Stimulated activated naive CD8-positive, alpha-beta T cell treated with anti-CD3 and anti-CD28 coated beads, Interleukin-15, Interleukin-2, amounts not matched to agents 100 ng/mL and 50 ng/mL, for 24 hours (primary cell): ENCODE data around the gene PPP1R3G.
"Not testable (repeated sequence)": the region's sequence is repeated elsewhere in the genome, so short reads cannot be mapped to it uniquely, and the experiment has no call there.

Experiments used
- H3K27ac Mint-ChIP-seq: one replicate; pipeline ENCODE4 v1.8.0; 2021; ENCODE audit warnings: mild to moderate bottlenecking, mixed read lengths
- H3K27me3 Mint-ChIP-seq: one replicate; pipeline ENCODE4 v1.8.0; 2021; ENCODE audit warnings: mixed read lengths
- H3K36me3 Mint-ChIP-seq: one replicate; pipeline ENCODE4 v1.8.0; 2021; ENCODE audit warnings: low read depth, mixed read lengths
- H3K4me1 Mint-ChIP-seq: one replicate; pipeline ENCODE4 v1.8.0; 2021; ENCODE audit warnings: low read depth, mixed read lengths
- H3K4me3 Mint-ChIP-seq: one replicate; pipeline ENCODE4 v1.8.0; 2021; ENCODE audit warnings: mild to moderate bottlenecking, mixed read lengths
- H3K9me3 Mint-ChIP-seq: one replicate; pipeline ENCODE4 v1.8.0; 2021; ENCODE audit warnings: mixed read lengths

The PPP1R3G gene

GRCh38 chr6:5060439-5060838 lies 24.7 kb upstream of the PPP1R3G start:
- H3K27me3 Mint-ChIP-seq, H3K4me3 Mint-ChIP-seq, H3K27ac Mint-ChIP-seq, H3K9me3 Mint-ChIP-seq, H3K4me1 Mint-ChIP-seq, H3K36me3 Mint-ChIP-seq: not testable (repeated sequence)

GRCh38 chr6:5061152-5061551 lies 24.0 kb upstream of the PPP1R3G start:
- Mint-ChIP-seq H3K4me1 (no peaks in the 10 kb centered on the region), H3K9me3 (no peaks in the 10 kb centered on the region), H3K4me3 (no peak overlapping the region), H3K27ac (no peak overlapping the region), H3K27me3 (peaks cover 3% of the 10 kb centered on the region), H3K36me3 (no peaks in the 10 kb centered on the region)

- peaks cover 3% of the 10 kb centered on the region for H3K27me3 Mint-ChIP-seq
- H3K27ac Mint-ChIP-seq = no peak overlapping the region
- no peak overlapping the region for H3K4me3 Mint-ChIP-seq
- no peaks in the 10 kb centered on the region for H3K4me1 Mint-ChIP-seq
- peaks cover 6% of the 10 kb centered on the region for H3K9me3 Mint-ChIP-seq
- no peaks in the 10 kb centered on the region for H3K36me3 Mint-ChIP-seq
These were observed 21.5 kb upstream of the PPP1R3G start for GRCh38 chr6:5063617-5064016.

DNA sequence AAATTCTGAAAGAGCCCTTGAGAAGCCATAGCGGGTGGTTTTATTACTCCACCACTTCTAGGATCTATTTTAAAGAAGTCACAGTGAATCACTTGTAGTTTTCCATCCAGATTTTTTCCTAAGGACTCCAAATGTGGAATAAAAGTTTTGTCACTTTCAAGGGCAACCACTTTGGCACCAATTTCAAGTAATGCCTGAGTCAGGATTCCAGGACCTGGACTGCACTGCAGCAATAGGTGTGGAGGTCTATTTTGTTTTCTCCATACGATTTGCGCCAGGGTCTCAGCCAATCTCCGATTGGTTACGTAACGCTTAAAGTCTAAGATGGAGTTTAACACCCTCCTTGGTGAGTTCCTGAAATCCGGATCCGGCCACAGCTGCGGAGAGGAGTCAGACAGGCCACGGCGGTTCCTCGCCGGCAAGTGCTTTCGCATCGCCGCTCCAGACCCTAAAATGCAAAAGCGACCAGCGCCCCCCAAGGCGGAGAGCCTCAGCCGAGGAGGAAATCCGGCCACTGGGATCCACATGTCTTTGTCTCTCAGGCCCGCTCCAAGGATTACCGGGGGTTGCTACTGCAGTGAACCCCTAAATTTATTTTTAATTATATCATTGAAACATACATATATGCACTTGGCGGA lies 18.6 kb upstream of the PPP1R3G start:
- H3K9me3 Mint-ChIP-seq = peaks cover 6% of the 10 kb centered on the region
- H3K27ac Mint-ChIP-seq = no peak overlapping the region
- no peaks in the 10 kb centered on the region for H3K36me3 Mint-ChIP-seq
- no peaks in the 10 kb centered on the region for H3K4me1 Mint-ChIP-seq
- H3K27me3 Mint-ChIP-seq = peaks cover 3% of the 10 kb centered on the region
- no peak overlapping the region for H3K4me3 Mint-ChIP-seq

DNA sequence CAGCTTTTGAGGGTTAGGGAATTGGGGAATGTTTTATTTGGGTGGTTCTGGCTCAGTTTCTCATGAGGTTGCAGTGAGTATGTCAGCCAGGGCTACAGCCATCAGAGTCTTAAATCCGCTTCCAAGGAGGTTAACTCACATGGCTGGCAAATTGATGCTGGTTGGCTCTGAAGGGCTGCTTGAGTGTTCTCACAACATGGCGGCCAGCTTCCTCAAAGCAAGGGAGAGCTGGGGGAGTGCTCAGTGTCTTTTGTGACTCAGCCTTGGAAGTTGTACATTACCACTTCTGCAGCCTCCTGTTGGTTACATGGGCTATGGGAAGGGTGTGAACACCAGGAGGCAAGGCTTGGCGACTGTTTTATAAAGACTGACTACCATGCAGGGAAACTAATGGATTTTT lies 17.8 kb upstream of the PPP1R3G start:
- H3K36me3 Mint-ChIP-seq = no peaks in the 10 kb centered on the region
- no peak overlapping the region for H3K27ac Mint-ChIP-seq
- no peaks in the 10 kb centered on the region for H3K4me1 Mint-ChIP-seq
- H3K27me3 Mint-ChIP-seq = peaks cover 3% of the 10 kb centered on the region
- no peak overlapping the region for H3K4me3 Mint-ChIP-seq
- peaks cover 6% of the 10 kb centered on the region for H3K9me3 Mint-ChIP-seq

- Mint-ChIP-seq H3K27ac (no peak overlapping the region), H3K4me3 (no peak overlapping the region), H3K4me1 (no peaks in the 10 kb centered on the region), H3K9me3 (peaks cover 6% of the 10 kb centered on the region), H3K27me3 (peaks cover 3% of the 10 kb centered on the region), H3K36me3 (no peaks in the 10 kb centered on the region)
These were observed 16.9 kb upstream of the PPP1R3G start for GRCh38 chr6:5068153-5068751.

DNA sequence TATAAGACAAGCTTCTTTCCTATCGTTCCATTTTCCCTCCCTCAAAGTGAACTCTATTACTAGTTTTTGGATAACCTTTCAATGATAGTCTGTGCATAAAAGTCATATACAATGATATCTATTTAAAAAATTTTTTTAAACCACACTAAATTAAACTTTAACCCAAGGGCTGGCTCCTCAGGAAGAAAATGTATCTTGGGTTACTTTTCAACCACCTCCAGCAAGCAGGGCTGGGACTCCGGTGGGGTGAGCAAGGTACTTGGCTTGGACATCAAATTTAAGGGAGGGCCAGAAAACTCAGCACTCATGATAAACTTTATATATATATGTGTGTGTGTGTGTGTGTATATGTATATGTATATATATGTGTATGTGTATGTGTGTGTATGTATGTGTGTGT lies 13.9 kb upstream of the PPP1R3G start:
- Mint-ChIP-seq H3K4me3 (no peak overlapping the region), H3K27me3 (no peaks in the 10 kb centered on the region), H3K4me1 (no peaks in the 10 kb centered on the region), H3K27ac (no peak overlapping the region), H3K36me3 (no peaks in the 10 kb centered on the region), H3K9me3 (peaks cover 6% of the 10 kb centered on the region)

GRCh38 chr6:5072440-5072839 lies 12.7 kb upstream of the PPP1R3G start:
- no peak overlapping the region for H3K27ac Mint-ChIP-seq
- no peak overlapping the region for H3K4me3 Mint-ChIP-seq

DNA sequence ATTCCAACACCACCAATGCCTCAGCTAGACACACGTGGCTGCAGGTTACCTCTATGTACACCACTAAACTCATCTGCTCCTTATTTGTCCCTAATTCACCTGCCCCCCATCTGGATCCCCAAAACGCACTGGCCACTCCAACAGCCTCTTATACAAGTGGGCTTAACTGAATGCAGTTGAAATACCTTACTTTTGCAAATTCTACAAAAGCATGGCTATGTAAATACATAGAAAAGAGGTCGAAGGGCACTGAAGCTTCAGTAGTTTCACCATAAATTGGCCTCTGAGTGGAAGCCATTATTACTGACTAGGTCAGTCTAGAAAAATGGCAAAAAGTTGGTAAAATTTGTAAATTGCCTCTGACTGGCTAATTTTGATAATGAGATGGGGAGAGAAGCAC lies 11.1 kb upstream of the PPP1R3G start:
- Mint-ChIP-seq H3K4me1 (no peaks in the 10 kb centered on the region), H3K36me3 (no peaks in the 10 kb centered on the region), H3K4me3 (no peak overlapping the region), H3K9me3 (no peaks in the 10 kb centered on the region), H3K27ac (no peak overlapping the region), H3K27me3 (no peaks in the 10 kb centered on the region)

More at GRCh38 chr6:5072440-5072839, 12.7 kb upstream of the PPP1R3G start:
- H3K36me3 Mint-ChIP-seq = no peaks in the 10 kb centered on the region
- no peaks in the 10 kb centered on the region for H3K4me1 Mint-ChIP-seq
- no peaks in the 10 kb centered on the region for H3K27me3 Mint-ChIP-seq
- peaks cover under 1% of the 10 kb centered on the region for H3K9me3 Mint-ChIP-seq

GRCh38 chr6:5076931-5077330 lies 8.2 kb upstream of the PPP1R3G start:
- no peaks in the 10 kb centered on the region for H3K36me3 Mint-ChIP-seq
- no peak overlapping the region for H3K27ac Mint-ChIP-seq
- H3K4me1 Mint-ChIP-seq = no peaks in the 10 kb centered on the region
- no peaks in the 10 kb centered on the region for H3K9me3 Mint-ChIP-seq
- no peak overlapping the region for H3K4me3 Mint-ChIP-seq
- H3K27me3 Mint-ChIP-seq = peaks cover 2% of the 10 kb centered on the region

- peaks cover 12% of the 10 kb centered on the region for H3K27me3 Mint-ChIP-seq
- no peaks in the 10 kb centered on the region for H3K9me3 Mint-ChIP-seq
- no peak overlapping the region for H3K27ac Mint-ChIP-seq
These were observed 6.9 kb upstream of the PPP1R3G start for GRCh38 chr6:5078121-5078669.

GRCh38 chr6:5079692-5080091 lies 5.4 kb upstream of the PPP1R3G start:
- no peaks in the 10 kb centered on the region for H3K4me1 Mint-ChIP-seq
- H3K4me3 Mint-ChIP-seq = no peak overlapping the region
- no peak overlapping the region for H3K27ac Mint-ChIP-seq
- no peaks in the 10 kb centered on the region for H3K36me3 Mint-ChIP-seq
- H3K9me3 Mint-ChIP-seq = no peaks in the 10 kb centered on the region
- peaks cover 22% of the 10 kb centered on the region for H3K27me3 Mint-ChIP-seq

More at GRCh38 chr6:5078121-5078669, 6.9 kb upstream of the PPP1R3G start:
- Mint-ChIP-seq H3K4me3 (no peak overlapping the region), H3K36me3 (no peaks in the 10 kb centered on the region), H3K4me1 (no peaks in the 10 kb centered on the region)

DNA sequence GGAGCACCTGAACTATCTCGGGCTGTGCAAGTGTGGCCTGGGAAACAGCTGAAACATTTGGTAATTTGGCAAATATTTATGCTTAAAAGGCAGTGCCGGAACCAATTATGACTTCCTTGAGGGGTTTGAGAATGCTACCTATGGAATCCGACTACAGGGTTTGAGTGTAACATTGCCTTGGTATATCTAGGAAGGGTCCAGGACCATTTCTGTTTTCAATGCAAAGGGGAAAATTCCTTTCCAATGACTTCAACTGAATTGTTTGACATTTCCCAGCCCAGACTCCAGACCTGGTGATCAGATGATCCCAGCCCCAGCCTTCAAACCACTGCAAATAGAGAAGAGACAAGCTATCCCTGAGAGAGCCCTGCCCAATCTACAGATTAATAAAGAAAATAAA lies 4.6 kb upstream of the PPP1R3G start:
- H3K36me3 Mint-ChIP-seq = no peaks in the 10 kb centered on the region
- peaks cover 24% of the 10 kb centered on the region for H3K27me3 Mint-ChIP-seq

GRCh38 chr6:5081182-5081581 lies 4.0 kb upstream of the PPP1R3G start:
- H3K27ac Mint-ChIP-seq = no peak overlapping the region
- no peak overlapping the region for H3K4me3 Mint-ChIP-seq
- no peaks in the 10 kb centered on the region for H3K4me1 Mint-ChIP-seq
- no peaks in the 10 kb centered on the region for H3K9me3 Mint-ChIP-seq
- H3K36me3 Mint-ChIP-seq = no peaks in the 10 kb centered on the region
- H3K27me3 Mint-ChIP-seq = peaks cover 25% of the 10 kb centered on the region

More for the DNA sequence above, 4.6 kb upstream of the PPP1R3G start:
- Mint-ChIP-seq H3K4me3 (no peak overlapping the region), H3K9me3 (no peaks in the 10 kb centered on the region), H3K4me1 (no peaks in the 10 kb centered on the region), H3K27ac (no peak overlapping the region)

GRCh38 chr6:5081955-5082354 lies 3.2 kb upstream of the PPP1R3G start:
- no peaks in the 10 kb centered on the region for H3K9me3 Mint-ChIP-seq
- no peaks in the 10 kb centered on the region for H3K4me1 Mint-ChIP-seq
- no peaks in the 10 kb centered on the region for H3K36me3 Mint-ChIP-seq
- H3K4me3 Mint-ChIP-seq = no peak overlapping the region
- peaks cover 33% of the 10 kb centered on the region for H3K27me3 Mint-ChIP-seq
- no peak overlapping the region for H3K27ac Mint-ChIP-seq
